Esophagus muscularis mucosa (tissue), 4 donors: Measurements from ENCODE around the gene HCRTR2. TPM values are rescaled to one million over a fixed set of nuclear protein-coding genes. Genes with fewer than 3 reads are reported as not detected.

ENCODE experiments used
- DNase-seq: peaks from one replicate; pipeline ENCODE4 v3.0.0-alpha.2; 2017; ENCODE audit errors: extremely low spot score
- H3K27ac ChIP-seq, 4 donors: fragments of 200-600 bp; sonication (generic); replicated peaks in 1 of 4; 1 replicate in 3 of 4; 2 replicates in 1 of 4; pipeline ENCODE4 v1.5.1; 2016 to 2019; ENCODE audit warnings: mild to moderate bottlenecking in 1 of 4
- H3K27me3 ChIP-seq, 4 donors: fragments of 200-600 bp; sonication (generic); one replicate each; pipeline versions ENCODE4 v1.5.1 to v1.6.0; 2016 to 2019
- H3K36me3 ChIP-seq, 4 donors: fragments of 200-600 bp; sonication (generic); one replicate each; pipeline ENCODE4 v1.5.1; 2016 to 2019
- H3K4me1 ChIP-seq, 4 donors: fragments of 200-600 bp; sonication (generic); one replicate each; pipeline ENCODE4 v1.5.1; 2016 to 2019
- H3K4me3 ChIP-seq, 4 donors: fragments of 200-600 bp; sonication (generic); 1 replicate in 2 of 4; 2 replicates in 2 of 4; pipeline ENCODE4 v1.5.1; 2016 to 2019; ENCODE audit warnings: mild to moderate bottlenecking in 4 of 4, moderate library complexity in 1 of 4
- H3K9me3 ChIP-seq, 4 donors: fragments of 200-600 bp; sonication (generic); 1 replicate in 3 of 4; 2 replicates in 1 of 4; pipeline ENCODE4 v1.5.1; 2016 to 2019
- EP300 ChIP-seq: sonication (generic); formaldehyde crosslinking; IDR thresholded peaks from one replicate; pipeline ENCODE4 v1.6.1; 2017; ENCODE audit warnings: antibody characterized with exemption
- POLR2A ChIP-seq: fragments of 450-650 bp; IDR thresholded peaks from one replicate; pipeline ENCODE4 v1.6.1; 2017; ENCODE audit warnings: antibody characterized with exemption, moderate library complexity, mild to moderate bottlenecking, low read depth
- POLR2AphosphoS5 ChIP-seq, 2 donors: sonication (generic); formaldehyde crosslinking; IDR thresholded peaks; one replicate each; pipeline ENCODE4 v1.6.1; 2017; ENCODE audit warnings: antibody characterized with exemption in 2 of 2
- WGBS: methylation state at CpG from one replicate; pipeline ENCODE4 v1.1.5; 2018; 5-methylcytosine and 5-hydroxymethylcytosine counted together
- intact Hi-C: fragments of 100-400 bp; cut with DNase I; formaldehyde crosslinking; loops from one replicate; pipeline ENCODE4 v1.15.1; 2023
- total RNA-seq, 4 donors: library from RNA; depleted of rRNA; stranded (reverse); fragments of >200 nt; gene quantifications; one replicate each; pipeline versions ENCODE4 v1.1.0 to v1.2.1, GENCODE V29; 2016
- TF ChIP-seq, protein P1 (sequence below), 3 experiments: fragments of 200-600 bp in 2 of 3; fragments of 450-650 bp in 1 of 3; sonication (generic) in 2 of 3; IDR thresholded peaks; one replicate each; pipeline ENCODE4 v1.5.1; 2017 to 2019; ENCODE audit warnings: antibody characterized with exemption in 3 of 3, mild to moderate bottlenecking in 2 of 3, moderate library complexity in 1 of 3

HCRTR2 gene
- total RNA-seq, 4 donors from 2014 or later = not detected

DNA sequence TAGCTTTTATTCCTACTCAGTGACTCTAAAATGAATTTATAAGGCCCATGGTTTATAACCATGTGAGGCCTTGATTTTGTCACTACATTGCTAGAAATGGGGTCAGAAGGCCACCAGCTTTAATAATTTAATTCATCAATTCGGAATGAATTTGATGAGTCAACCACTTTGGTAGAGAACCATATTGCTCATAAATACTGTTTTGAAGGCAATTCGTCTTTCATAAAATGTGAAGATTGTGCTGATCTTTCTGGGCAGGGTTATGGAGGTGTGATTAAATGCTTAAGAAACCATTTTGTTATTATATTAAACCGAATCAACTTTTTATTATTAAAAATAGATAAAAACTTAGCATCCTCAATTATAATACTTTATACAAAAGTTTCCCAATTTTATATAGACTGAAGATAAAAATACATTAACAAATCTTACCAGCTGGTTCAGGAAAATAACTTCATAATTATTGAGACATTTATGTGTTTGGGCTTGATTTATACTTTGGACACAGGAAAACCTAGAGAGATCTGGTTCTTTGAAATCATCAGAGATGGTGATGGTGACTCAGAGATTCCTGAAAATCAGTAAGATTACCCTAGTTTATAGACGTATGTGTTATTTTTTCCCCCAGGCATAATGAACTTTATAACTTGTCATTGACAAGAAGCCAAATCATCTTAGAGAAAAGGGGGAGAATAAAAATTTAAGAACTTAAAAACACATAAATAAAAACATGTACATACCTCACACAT, 10.6 kb downstream of the HCRTR2 start:
- Histone ChIP-seq H3K27me3 (no peaks in the 10 kb centered on the region), H3K27ac (no peak overlapping the region), H3K4me3 (no peak overlapping the region), H3K4me1 (no peaks in the 10 kb centered on the region), H3K9me3 (no peaks in the 10 kb centered on the region), H3K36me3 (no peaks in the 10 kb centered on the region)
- WGBS = 76% methylated on average over 4 of the region's 4 CpGs
- TF ChIP-seq, protein P1, sequence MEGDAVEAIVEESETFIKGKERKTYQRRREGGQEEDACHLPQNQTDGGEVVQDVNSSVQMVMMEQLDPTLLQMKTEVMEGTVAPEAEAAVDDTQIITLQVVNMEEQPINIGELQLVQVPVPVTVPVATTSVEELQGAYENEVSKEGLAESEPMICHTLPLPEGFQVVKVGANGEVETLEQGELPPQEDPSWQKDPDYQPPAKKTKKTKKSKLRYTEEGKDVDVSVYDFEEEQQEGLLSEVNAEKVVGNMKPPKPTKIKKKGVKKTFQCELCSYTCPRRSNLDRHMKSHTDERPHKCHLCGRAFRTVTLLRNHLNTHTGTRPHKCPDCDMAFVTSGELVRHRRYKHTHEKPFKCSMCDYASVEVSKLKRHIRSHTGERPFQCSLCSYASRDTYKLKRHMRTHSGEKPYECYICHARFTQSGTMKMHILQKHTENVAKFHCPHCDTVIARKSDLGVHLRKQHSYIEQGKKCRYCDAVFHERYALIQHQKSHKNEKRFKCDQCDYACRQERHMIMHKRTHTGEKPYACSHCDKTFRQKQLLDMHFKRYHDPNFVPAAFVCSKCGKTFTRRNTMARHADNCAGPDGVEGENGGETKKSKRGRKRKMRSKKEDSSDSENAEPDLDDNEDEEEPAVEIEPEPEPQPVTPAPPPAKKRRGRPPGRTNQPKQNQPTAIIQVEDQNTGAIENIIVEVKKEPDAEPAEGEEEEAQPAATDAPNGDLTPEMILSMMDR (IDR thresholded peaks at IDR 0.05) = no peak
- TF ChIP-seq EP300 (no peak), POLR2AphosphoS5 (IDR thresholded peaks at IDR 0.05) (no peak), POLR2A (no peak)
- no peak for DNase-seq
- intact Hi-C loops = no loop called here

GRCh38 chr6:55198715-55199114, 24.4 kb downstream of the HCRTR2 start:
- Histone ChIP-seq H3K4me1 (no peaks in the 10 kb centered on the region), H3K9me3 (no peaks in the 10 kb centered on the region), H3K27me3 (no peaks in the 10 kb centered on the region), H3K36me3 (no peaks in the 10 kb centered on the region), H3K27ac (no peak overlapping the region), H3K4me3 (no peak overlapping the region)
- intact Hi-C loops = no loop called here
- DNase-seq = no peak
- no peak for TF ChIP-seq EP300

DNA sequence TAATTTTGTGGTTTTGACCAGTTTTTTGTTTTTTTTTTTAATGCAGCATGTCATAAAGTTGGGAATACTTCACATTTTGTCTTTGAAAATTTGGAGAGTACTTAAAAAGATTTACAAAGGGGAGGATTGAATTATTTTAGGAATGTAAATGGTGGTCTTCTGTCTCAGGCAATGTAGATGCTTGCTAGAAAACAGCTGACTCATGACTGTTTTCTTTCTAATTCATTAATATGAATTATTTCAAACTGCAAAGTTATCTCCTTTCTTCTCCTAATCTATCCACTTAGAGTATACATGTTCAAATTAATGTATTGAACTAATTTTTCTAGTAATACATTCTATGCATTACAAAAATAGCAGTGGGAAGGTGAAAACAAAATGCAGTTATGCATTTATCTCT, 24.9 kb downstream of the HCRTR2 start:
- no peak for DNase-seq
- H3K27me3 ChIP-seq = no peaks in the 10 kb centered on the region
- H3K4me3 ChIP-seq = no peak overlapping the region
- no peaks in the 10 kb centered on the region for H3K4me1 ChIP-seq
- no peaks in the 10 kb centered on the region for H3K36me3 ChIP-seq
- TF ChIP-seq, protein P1 (IDR thresholded peaks at IDR 0.05) = no peak
- TF ChIP-seq POLR2A (no peak), POLR2AphosphoS5 (IDR thresholded peaks at IDR 0.05) (no peak), EP300 (no peak)
- intact Hi-C loops = no loop called here
- H3K27ac ChIP-seq = no peak overlapping the region
- no peaks in the 10 kb centered on the region for H3K9me3 ChIP-seq

DNA sequence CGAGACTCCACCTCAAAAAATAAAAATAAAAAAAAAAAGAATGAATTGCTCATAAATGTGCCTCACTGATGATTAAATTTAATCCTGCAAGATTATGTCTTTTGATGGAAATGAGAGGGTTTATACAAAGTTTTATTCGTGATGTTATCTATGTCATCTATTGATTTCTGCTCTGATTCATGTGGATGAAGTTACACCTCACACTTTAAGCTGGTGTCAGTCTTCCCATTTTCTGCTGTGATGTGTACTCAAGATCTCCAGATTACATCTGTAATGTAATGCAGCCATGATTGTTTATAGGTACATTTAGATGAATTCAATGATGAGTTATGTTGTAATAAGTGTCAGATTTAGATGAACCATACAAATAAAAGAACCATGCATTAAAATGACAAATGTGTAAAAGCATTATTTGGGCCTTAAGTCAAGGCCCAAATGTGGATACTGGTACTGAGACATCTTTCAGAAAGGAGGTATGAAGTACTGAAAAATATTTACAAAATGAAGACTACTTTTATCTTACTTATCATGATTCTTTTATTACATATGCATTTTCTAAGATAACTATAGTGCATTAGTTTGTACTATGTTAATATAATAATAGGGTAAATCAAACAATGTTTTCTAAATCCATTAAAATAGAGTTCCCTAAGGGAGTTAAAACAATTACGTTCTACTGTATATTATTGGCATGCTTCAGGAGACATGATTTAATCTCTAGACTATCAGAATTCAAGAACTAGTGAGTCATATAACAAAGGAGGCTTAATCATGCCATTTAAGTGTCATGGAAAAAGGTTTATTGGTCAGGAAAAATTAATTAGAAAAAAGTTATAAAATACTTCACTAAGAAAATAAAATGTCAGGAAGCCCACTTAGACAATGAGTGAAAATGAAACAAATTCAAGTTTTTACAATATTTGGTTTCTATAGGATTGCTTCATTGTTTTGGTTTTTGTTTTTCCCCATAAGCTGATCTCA, 34.5 kb downstream of the HCRTR2 start:
- whole genome bisulfite sequencing = 78% methylated on average over 3 of the region's 3 CpGs
- no peak for DNase-seq
- no peaks in the 10 kb centered on the region for H3K36me3 ChIP-seq
- no peak overlapping the region for H3K27ac ChIP-seq
- no peak for TF ChIP-seq POLR2AphosphoS5 (IDR thresholded peaks at IDR 0.05)
- TF ChIP-seq, protein P1 (IDR thresholded peaks at IDR 0.05) = no peak
- no peak for TF ChIP-seq POLR2A
- TF ChIP-seq EP300 = no peak
- H3K9me3 ChIP-seq = no peaks in the 10 kb centered on the region
- no peak overlapping the region for H3K4me3 ChIP-seq
- no peaks in the 10 kb centered on the region for H3K27me3 ChIP-seq
- intact Hi-C loops = no loop called here
- H3K4me1 ChIP-seq = no peaks in the 10 kb centered on the region

- intact Hi-C loops = no loop called here
- DNase-seq = no peak
- no peaks in the 10 kb centered on the region for H3K36me3 ChIP-seq
- H3K9me3 ChIP-seq = peaks cover 0 to 3% (median 0%) of the 10 kb centered on the region in 4 donors
- H3K4me1 ChIP-seq = no peaks in the 10 kb centered on the region
- TF ChIP-seq POLR2A (no peak), POLR2AphosphoS5 (IDR thresholded peaks at IDR 0.05) (no peak), EP300 (no peak)
- TF ChIP-seq, protein P1 (IDR thresholded peaks at IDR 0.05) = no peak
- no peak overlapping the region for H3K27ac ChIP-seq
- H3K27me3 ChIP-seq = no peaks in the 10 kb centered on the region
- H3K4me3 ChIP-seq = no peak overlapping the region
Measured at GRCh38 chr6:55210952-55211351, 36.6 kb downstream of the HCRTR2 start.
